22Rv1 (cell line): Measurements from ENCODE around the gene RASSF7.

ENCODE experiments used
- CTCF ChIP-seq: fragments of 450-650 bp; IDR thresholded peaks from 2 replicates; pipeline ENCODE4 v1.5.1; 2017; ENCODE audit warnings: mild to moderate bottlenecking
- ZFX ChIP-seq: fragments of 450-650 bp; IDR thresholded peaks from 2 replicates; pipeline ENCODE4 v1.6.1; 2017; ENCODE audit warnings: antibody characterized with exemption, borderline replicate concordance

- no peak for TF ChIP-seq CTCF
- no peak for TF ChIP-seq ZFX
These were observed 45.5 kb downstream of the RASSF7 start for GRCh38 chr11:606245-606644.
